Uterus (tissue), 2 donors: ENCODE measurements around the gene SLC22A23.

ENCODE experiments used
- POLR2A ChIP-seq, 2 donors: fragments of 450-650 bp; IDR thresholded peaks; one replicate each; pipeline ENCODE4 v1.6.1; 2016; ENCODE audit warnings: antibody characterized with exemption in 2 of 2, mild to moderate bottlenecking in 1 of 2, moderate library complexity in 1 of 2
- TF ChIP-seq, protein P1 (sequence below), 4 experiments: fragments of 200-600 bp in 2 of 4; fragments of 450-650 bp in 2 of 4; sonication (generic) in 2 of 4; IDR thresholded peaks; one replicate each; pipeline ENCODE4 v1.5.1; 2016 to 2019; ENCODE audit warnings: antibody characterized with exemption in 4 of 4, mild to moderate bottlenecking in 2 of 4, moderate library complexity in 1 of 4

DNA sequence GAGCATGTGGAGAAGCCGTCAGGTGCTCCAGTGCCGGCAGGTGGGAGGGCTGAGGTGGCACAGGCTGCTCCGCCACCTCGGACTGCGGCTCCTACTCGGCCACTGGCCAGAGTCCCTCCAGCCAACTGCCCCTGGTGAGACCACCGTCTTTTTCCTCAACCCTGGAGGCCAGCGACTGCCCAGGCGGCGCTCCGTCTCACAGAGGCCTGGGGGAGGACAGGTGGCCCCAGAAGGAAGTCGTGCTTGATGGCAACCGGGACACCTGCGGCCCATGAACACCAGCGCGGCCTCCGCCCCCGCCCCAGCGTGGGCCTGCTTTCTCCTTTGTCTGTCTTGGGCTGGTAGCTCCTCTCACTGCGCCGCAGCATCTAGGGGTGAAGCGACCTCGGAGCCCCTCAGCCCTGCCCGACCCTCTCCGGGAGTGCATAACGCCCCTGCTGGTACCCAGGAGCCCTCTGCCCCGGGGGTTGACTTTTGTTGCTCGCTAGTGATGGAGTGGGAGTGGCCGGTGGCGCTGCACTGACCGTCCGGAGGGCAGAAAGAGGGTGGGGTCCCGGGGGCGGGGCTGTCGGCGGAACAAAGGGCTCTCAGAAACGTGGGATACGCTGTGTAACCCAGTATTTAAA lies 228.7 kb downstream of the SLC22A23 start:
- TF ChIP-seq, protein P1, sequence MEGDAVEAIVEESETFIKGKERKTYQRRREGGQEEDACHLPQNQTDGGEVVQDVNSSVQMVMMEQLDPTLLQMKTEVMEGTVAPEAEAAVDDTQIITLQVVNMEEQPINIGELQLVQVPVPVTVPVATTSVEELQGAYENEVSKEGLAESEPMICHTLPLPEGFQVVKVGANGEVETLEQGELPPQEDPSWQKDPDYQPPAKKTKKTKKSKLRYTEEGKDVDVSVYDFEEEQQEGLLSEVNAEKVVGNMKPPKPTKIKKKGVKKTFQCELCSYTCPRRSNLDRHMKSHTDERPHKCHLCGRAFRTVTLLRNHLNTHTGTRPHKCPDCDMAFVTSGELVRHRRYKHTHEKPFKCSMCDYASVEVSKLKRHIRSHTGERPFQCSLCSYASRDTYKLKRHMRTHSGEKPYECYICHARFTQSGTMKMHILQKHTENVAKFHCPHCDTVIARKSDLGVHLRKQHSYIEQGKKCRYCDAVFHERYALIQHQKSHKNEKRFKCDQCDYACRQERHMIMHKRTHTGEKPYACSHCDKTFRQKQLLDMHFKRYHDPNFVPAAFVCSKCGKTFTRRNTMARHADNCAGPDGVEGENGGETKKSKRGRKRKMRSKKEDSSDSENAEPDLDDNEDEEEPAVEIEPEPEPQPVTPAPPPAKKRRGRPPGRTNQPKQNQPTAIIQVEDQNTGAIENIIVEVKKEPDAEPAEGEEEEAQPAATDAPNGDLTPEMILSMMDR (IDR thresholded peaks at IDR 0.05): no peak
- no peak for TF ChIP-seq POLR2A (IDR thresholded peaks at IDR 0.05)
